ENCODE data around the gene CBLN3. TPM values are rescaled to one million over a fixed set of nuclear protein-coding genes. Genes with fewer than 3 reads are reported as not detected.

The CBLN3 gene
- total and polyA plus RNA-seq, 2 donors (not counting 1 experiment from before 2014, with no cell fraction given), result 2.7 to 5.3 TPM

DNA sequence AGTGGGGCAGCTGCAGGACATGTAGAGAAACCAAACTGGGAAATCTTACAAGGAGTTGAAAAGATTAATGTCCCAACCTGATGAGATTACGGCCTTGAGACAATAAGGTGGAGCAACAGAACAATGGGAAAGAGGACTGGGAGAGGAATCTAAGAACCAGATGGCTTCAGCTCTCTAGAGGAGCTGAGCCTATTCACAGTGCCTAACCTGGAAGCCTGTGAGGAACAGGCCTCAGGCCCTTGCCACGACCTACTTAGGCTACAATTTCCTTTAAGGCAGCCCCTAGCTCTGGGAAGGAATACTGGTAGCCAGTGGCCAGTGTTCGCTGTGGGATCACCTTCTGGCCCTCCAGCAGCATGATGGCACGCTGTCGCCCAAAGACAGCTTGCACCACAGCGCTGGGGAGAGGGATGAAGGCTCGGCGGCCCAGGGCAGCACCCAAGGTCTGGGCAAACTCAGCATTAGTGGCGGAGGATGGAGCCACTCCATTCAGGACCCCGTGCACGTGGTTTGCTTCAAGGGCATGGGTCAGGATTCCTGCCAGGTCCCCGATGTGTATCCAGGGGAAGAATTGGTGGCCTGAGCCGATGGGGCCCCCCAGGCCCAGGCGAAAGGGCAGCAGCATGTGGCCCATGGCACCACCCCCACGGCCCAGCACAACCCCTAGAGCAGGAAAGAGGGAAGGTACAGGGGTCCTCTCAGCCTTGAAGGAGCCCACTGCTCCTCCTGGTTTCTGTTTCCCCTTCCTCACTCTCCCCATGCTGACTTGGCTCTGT, 10.6 kb upstream of the CBLN3 start:
- Histone ChIP-seq H3K4me3 (replicated peaks in 1 of 4; ENCODE audit: control extremely low read depth in 1 of 4, insufficient read depth in 1 of 4, low read depth in 3 of 4, low read length in 4 of 4) (no peak overlapping the region), H3K4me1 (ENCODE audit: control insufficient read depth, extremely low read depth, insufficient read depth, low read length) (peaks cover 4% of the 10 kb centered on the region), H4K20me1 (ENCODE audit: control insufficient read depth, extremely low read depth, insufficient read depth, low read length) (no peaks in the 10 kb centered on the region), H3K27ac (ENCODE audit: insufficient read depth, low read length) (no peak overlapping the region), H3K9ac (ENCODE audit: insufficient read depth, low read length) (no peak overlapping the region), H3K9me3 (ENCODE audit: control insufficient read depth, insufficient read depth, low read depth, low read length) (no peaks in the 10 kb centered on the region), H2AFZ (ENCODE audit: low read length) (no peak overlapping the region), H3K27me3 (ENCODE audit: control insufficient read depth, insufficient read depth, low read length) (no peaks in the 10 kb centered on the region), H3K79me2 (ENCODE audit: control insufficient read depth, insufficient read depth, low read length) (peaks cover 9% of the 10 kb centered on the region), H3K36me3 (ENCODE audit: control insufficient read depth, insufficient read depth, low read length) (peaks cover 27% of the 10 kb centered on the region), H3K4me2 (ENCODE audit: extremely low read depth, insufficient read depth, low read length) (peak overlapping the region; percentile 7)
- DNase-seq (ENCODE audit: low read depth in 2 of 2), result no peak
- TF ChIP-seq EZH2 (IDR thresholded peaks at IDR 0.05; ENCODE audit: low read length, missing control alignments) (no peak), CTCF (conservative IDR thresholded peaks at IDR 0.05 in 1 of 2, IDR thresholded peaks at IDR 0.05 in 1 of 2; ENCODE audit: low read depth in 1 of 2, low read length in 2 of 2) (no peak)

DNA sequence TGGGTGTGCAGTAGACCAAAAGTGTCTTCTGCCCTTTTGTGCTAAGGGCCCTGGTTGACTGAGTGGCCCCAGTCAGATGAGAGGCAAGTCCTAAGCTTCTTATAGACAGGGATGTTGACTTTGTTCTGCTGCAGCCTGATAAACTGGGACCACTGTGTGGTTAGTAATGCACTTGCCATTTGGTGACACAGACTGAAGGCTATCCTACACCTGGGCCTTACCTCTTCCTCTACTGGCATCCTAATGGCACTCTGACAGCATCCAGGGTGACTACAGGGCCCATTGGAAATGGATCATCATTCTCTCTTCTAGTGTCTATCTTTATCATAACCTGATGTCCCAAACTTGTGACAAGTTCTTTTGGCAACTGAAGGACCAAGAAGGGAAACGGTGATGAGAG, 9.8 kb upstream of the CBLN3 start:
- H3K4me2 ChIP-seq (ENCODE audit: extremely low read depth, insufficient read depth, low read length), result no peak overlapping the region
- TF ChIP-seq EZH2 (IDR thresholded peaks at IDR 0.05; ENCODE audit: low read length, missing control alignments), result no peak
- TF ChIP-seq CTCF (conservative IDR thresholded peaks at IDR 0.05 in 1 of 2, IDR thresholded peaks at IDR 0.05 in 1 of 2; ENCODE audit: low read depth in 1 of 2, low read length in 2 of 2), result no peak
- H3K9me3 ChIP-seq (ENCODE audit: control insufficient read depth, insufficient read depth, low read depth, low read length), result no peaks in the 10 kb centered on the region
- DNase-seq (ENCODE audit: low read depth in 2 of 2), result no peak
- H3K27me3 ChIP-seq (ENCODE audit: control insufficient read depth, insufficient read depth, low read length), result no peaks in the 10 kb centered on the region
- H3K4me1 ChIP-seq (ENCODE audit: control insufficient read depth, extremely low read depth, insufficient read depth, low read length), result peaks cover 4% of the 10 kb centered on the region
- H2AFZ ChIP-seq (ENCODE audit: low read length), result no peak overlapping the region
- no peak overlapping the region for H3K4me3 ChIP-seq (replicated peaks in 1 of 4; ENCODE audit: control extremely low read depth in 1 of 4, insufficient read depth in 1 of 4, low read depth in 3 of 4, low read length in 4 of 4)
- H3K79me2 ChIP-seq (ENCODE audit: control insufficient read depth, insufficient read depth, low read length), result peaks cover 9% of the 10 kb centered on the region
- H3K27ac ChIP-seq (ENCODE audit: insufficient read depth, low read length), result no peak overlapping the region
- no peak overlapping the region for H3K9ac ChIP-seq (ENCODE audit: insufficient read depth, low read length)
- peaks cover 27% of the 10 kb centered on the region for H3K36me3 ChIP-seq (ENCODE audit: control insufficient read depth, insufficient read depth, low read length)
- H4K20me1 ChIP-seq (ENCODE audit: control insufficient read depth, extremely low read depth, insufficient read depth, low read length), result no peaks in the 10 kb centered on the region

DNA sequence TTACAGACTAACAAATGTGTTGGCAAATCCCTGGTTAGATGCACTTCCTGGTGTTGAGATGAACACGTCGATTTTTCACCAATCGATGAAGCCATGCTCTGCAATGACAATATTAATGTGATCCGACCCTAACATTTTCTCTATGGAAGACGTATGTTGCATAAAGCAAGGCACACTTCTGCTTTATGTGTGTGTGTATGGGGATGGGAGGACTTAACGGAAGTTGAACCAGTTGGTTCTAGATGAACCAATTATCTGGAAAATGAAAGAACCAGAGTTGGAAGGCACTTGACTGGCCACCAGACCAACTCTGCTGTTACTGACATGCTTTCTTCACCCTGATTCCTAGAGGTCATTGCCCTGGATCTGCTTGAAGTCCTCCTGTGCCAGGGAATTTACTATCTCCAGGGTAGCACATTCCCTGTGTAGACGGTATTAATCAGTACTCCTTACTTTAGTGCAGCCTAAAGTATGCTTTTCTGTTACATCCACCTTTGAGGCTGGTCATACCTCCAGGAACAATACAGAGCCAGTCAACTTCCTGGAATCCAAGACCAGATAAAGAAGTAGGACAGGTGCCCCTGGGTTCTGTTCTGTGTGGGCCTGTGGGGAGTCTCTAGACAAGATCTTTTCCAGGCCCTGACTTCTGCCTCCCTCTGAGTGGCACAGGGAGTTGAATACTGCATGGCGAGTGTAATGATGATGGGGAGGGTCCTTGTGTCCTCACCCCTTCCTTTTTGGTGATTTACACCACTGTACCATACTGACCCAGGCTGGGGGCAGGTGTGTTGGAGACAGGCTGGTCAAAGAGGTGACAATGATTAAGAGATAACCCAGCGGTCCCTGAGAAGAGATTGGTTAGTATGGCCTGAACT, 9.0 kb upstream of the CBLN3 start:
- TF ChIP-seq EZH2 (IDR thresholded peaks at IDR 0.05; ENCODE audit: low read length, missing control alignments) (no peak), CTCF (conservative IDR thresholded peaks at IDR 0.05 in 1 of 2, IDR thresholded peaks at IDR 0.05 in 1 of 2; ENCODE audit: low read depth in 1 of 2, low read length in 2 of 2) (no peak)
- H3K79me2 ChIP-seq (ENCODE audit: control insufficient read depth, insufficient read depth, low read length), result peaks cover 9% of the 10 kb centered on the region
- H4K20me1 ChIP-seq (ENCODE audit: control insufficient read depth, extremely low read depth, insufficient read depth, low read length), result no peaks in the 10 kb centered on the region
- H3K4me3 ChIP-seq (replicated peaks in 1 of 4; ENCODE audit: control extremely low read depth in 1 of 4, insufficient read depth in 1 of 4, low read depth in 3 of 4, low read length in 4 of 4), result no peak overlapping the region
- H2AFZ ChIP-seq (ENCODE audit: low read length), result no peak overlapping the region
- no peaks in the 10 kb centered on the region for H3K9me3 ChIP-seq (ENCODE audit: control insufficient read depth, insufficient read depth, low read depth, low read length)
- H3K36me3 ChIP-seq (ENCODE audit: control insufficient read depth, insufficient read depth, low read length), result peaks cover 29% of the 10 kb centered on the region
- H3K4me1 ChIP-seq (ENCODE audit: control insufficient read depth, extremely low read depth, insufficient read depth, low read length), result peaks cover 4% of the 10 kb centered on the region
- H3K27ac ChIP-seq (ENCODE audit: insufficient read depth, low read length), result no peak overlapping the region
- no peak overlapping the region for H3K9ac ChIP-seq (ENCODE audit: insufficient read depth, low read length)
- no peaks in the 10 kb centered on the region for H3K27me3 ChIP-seq (ENCODE audit: control insufficient read depth, insufficient read depth, low read length)
- no peak overlapping the region for H3K4me2 ChIP-seq (ENCODE audit: extremely low read depth, insufficient read depth, low read length)
- no peak for DNase-seq (ENCODE audit: low read depth in 2 of 2)

All from fibroblast of lung (primary cell).